AG10803 (cell line): ENCODE results near the gene DCAF6.
A peak's percentile ranks its signal among the peaks of the same experiment; 100 is the strongest.

Experiments
- DNase-seq: peaks from one replicate; pipeline ENCODE4 v3.0.0; 2010; ENCODE audit warnings: low read depth
- H3K4me3 ChIP-seq: 2 replicates; pipeline ENCODE4 v1.5.1; 2011; ENCODE audit warnings: mild to moderate bottlenecking, low read length, control low read depth
- CTCF ChIP-seq: conservative IDR thresholded peaks from 2 replicates; pipeline ENCODE4 v1.5.1; 2011; ENCODE audit warnings: mild to moderate bottlenecking, low read length, control low read depth, inconsistent platforms

Gene DCAF6

GRCh38 chr1:167900907-167901306 lies 35.6 kb upstream of the DCAF6 start:
- DNase-seq, result no peak
- no peak for TF ChIP-seq CTCF
- no peak overlapping the region for H3K4me3 ChIP-seq

GRCh38 chr1:167904652-167905130 lies 31.8 kb upstream of the DCAF6 start:
- TF ChIP-seq CTCF, result no peak
- peak; percentile 52 for DNase-seq
- no peak overlapping the region for H3K4me3 ChIP-seq

GRCh38 chr1:167905182-167905581 lies 31.3 kb upstream of the DCAF6 start:
- no peak overlapping the region for H3K4me3 ChIP-seq
- TF ChIP-seq CTCF, result no peak
- DNase-seq, result no peak

DNA sequence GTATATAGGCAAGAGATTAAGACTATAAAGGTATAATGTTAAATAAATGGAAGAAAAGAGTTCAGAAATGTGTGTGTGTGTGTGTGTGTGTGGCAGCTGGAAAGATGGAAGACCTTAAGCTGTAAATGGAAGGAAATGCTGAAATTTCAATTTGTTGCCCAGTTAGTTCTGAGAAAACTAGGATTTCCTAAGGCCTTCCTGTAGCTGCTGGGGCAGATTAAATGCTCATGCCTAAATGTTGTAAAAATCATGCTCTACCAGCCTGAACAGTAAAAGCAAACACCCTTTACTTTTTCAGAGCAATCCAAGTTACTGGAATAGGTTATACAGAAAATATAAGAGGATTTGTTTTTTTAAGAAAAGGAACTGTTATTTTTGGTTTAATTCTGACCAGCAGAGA lies 30.8 kb upstream of the DCAF6 start:
- DNase-seq, result no peak
- TF ChIP-seq CTCF, result no peak
- no peak overlapping the region for H3K4me3 ChIP-seq

DNA sequence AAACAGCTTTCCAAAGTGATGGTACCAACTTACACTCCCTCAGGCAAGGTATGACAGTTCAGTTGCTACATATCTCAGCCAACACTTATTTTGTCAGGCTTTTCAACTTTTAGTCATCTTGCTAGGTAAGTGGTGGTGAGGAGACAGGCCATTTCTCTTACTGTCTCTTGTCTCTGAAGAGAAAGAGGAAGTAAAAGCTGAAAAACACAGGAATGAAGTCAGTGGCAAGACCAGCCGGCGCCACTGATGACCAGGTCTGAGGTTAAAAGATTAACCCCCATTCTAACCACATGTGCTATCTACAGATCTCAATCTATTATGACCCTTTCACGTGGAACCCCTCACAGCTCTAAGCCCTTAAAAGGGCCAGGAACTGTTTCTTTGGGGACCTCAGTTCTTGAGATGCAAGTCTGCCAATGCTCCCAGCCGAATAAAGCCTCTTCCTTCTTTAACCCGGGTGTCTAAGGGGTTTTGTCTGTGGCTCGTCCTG lies 26.7 kb upstream of the DCAF6 start:
- no peak overlapping the region for H3K4me3 ChIP-seq
- DNase-seq, result no peak
- TF ChIP-seq CTCF, result no peak

DNA sequence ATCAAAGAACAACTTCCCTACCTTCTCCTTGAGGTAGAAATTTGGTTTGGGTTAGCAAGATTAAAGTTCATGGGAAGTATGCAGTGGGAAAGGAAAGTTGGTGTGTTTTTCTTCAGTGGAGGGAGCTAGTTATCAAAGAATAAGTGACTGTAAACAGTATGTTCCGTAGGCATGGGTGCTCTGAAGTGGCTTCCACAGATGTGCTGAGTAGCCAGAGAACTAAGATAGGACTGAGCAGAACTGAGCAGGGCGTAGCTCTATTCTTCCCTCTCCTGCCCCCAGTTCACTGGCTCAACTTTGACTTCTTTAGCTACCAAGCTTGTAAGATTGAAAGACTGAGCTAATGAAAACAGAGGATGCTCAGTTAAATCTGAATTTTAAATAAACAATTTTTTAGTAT lies 26.0 kb upstream of the DCAF6 start:
- no peak for DNase-seq
- H3K4me3 ChIP-seq, result no peak overlapping the region
- no peak for TF ChIP-seq CTCF

- H3K4me3 ChIP-seq, result no peak overlapping the region
- DNase-seq, result no peak
- no peak for TF ChIP-seq CTCF
Measured at GRCh38 chr1:167911413-167911812, 25.1 kb upstream of the DCAF6 start.
